HCT116 (cell line): Measurements from ENCODE around the gene ARRDC3. TPM values are rescaled to one million over a fixed set of nuclear protein-coding genes. Genes with fewer than 3 reads are reported as not detected.

ENCODE experiments used
- ATAC-seq: fragments of 200-7000 bp; cut with Tn5 transposase; 2 replicates; pipeline ENCODE4 v1.9.1; 2020; ENCODE audit warnings: mild to moderate bottlenecking, moderate library complexity
- BruUV-seq: library from RNA; stranded (reverse); fragments of 400-500 nt; replicated peaks from 2 replicates; lab custom pipeline; 2021; lab: Mats Ljungman, UMichigan
- CTCF ChIA-PET: fragments of 300-600 bp; sonication (Branson Sonifier 250); formaldehyde crosslinking; loops from one replicate; lab custom pipeline; 2021; ENCODE audit warnings: antibody characterized with exemption; lab: Charles Lee
- POLR2A ChIA-PET: fragments of 300-600, 350-600 bp; sonication (Branson Sonifier 250); formaldehyde crosslinking; loops from one replicate; lab custom pipeline; 2021; ENCODE audit warnings: antibody characterized with exemption; lab: Charles Lee
- RAD21 ChIA-PET, 2 experiments: fragments of 300-600 bp; sonication (Branson Sonifier 250); formaldehyde crosslinking; loops; one replicate each; lab custom pipeline; 2023; ENCODE audit warnings: low total read pairs in 2 of 2; ENCODE audit not compliant: uncharacterized antibody in 2 of 2, unreplicated experiment in 2 of 2, low non-redundant PET in 1 of 2; lab: Charles Lee
- DNase-seq: peaks from one replicate; pipeline ENCODE4 v3.0.0-alpha.2; 2010; ENCODE audit warnings: low read depth, low spot score
- H2AFZ ChIP-seq: fragments of 200-600 bp; shearing (Covaris generic), sonication (generic); 2 replicates; pipeline ENCODE4 v1.6.1; 2017; ENCODE audit warnings: low read depth, mixed run types, mixed read lengths, antibody characterized with exemption, low read length; ENCODE audit not compliant: poor library complexity, severe bottlenecking
- H3K27ac ChIP-seq: 2 replicates; pipeline ENCODE4 v1.5.1; 2012; ENCODE audit warnings: low read depth, low read length
- H3K27me3 ChIP-seq: fragments of 200-600 bp; sonication (generic); 2 replicates; pipeline ENCODE4 v1.6.1; 2016; ENCODE audit warnings: mixed run types, low read length, mixed read lengths; ENCODE audit not compliant: insufficient read depth
- H3K36me3 ChIP-seq, 2 experiments: fragments of 200-500 bp in 1 of 2; fragments of 200-600 bp in 1 of 2; sonication (Bioruptor generic) in 1 of 2; sonication (generic) in 1 of 2; 2 replicates each; pipeline versions ENCODE4 v1.5.1 to v1.6.1; 2014 to 2016; ENCODE audit warnings: low read length in 2 of 2, inconsistent platforms in 1 of 2, mixed read lengths in 1 of 2, mixed run types in 1 of 2; ENCODE audit not compliant: insufficient read depth in 2 of 2, control insufficient read depth in 1 of 2
- H3K4me1 ChIP-seq, 2 experiments: fragments of 200-600 bp in 1 of 2; sonication (generic) in 1 of 2; 2 replicates each; pipeline versions ENCODE4 v1.5.1 to v1.6.1; 2012 to 2017; ENCODE audit warnings: low read length in 2 of 2, inconsistent platforms in 1 of 2, mild to moderate bottlenecking in 1 of 2, mixed read lengths in 1 of 2, mixed run types in 1 of 2, moderate library complexity in 1 of 2; ENCODE audit not compliant: insufficient read depth in 2 of 2, control insufficient read depth in 1 of 2
- H3K4me2 ChIP-seq: fragments of 200-600 bp; sonication (generic); 2 replicates; pipeline ENCODE4 v1.6.1; 2017; ENCODE audit warnings: mixed run types, low read length, mixed read lengths
- H3K4me3 ChIP-seq, 2 experiments: fragments of 200-600 bp in 1 of 2; sonication (generic) in 1 of 2; replicated peaks in 1 of 2; 2 replicates each; pipeline ENCODE4 v1.5.1; 2011 to 2016; ENCODE audit warnings: low read length in 2 of 2, control low read depth in 1 of 2, low read depth in 1 of 2, mild to moderate bottlenecking in 1 of 2, mixed read lengths in 1 of 2, mixed run types in 1 of 2
- H3K79me2 ChIP-seq: fragments of 200-600 bp; sonication (generic); 2 replicates; pipeline ENCODE4 v1.6.1; 2017; ENCODE audit warnings: mild to moderate bottlenecking, mixed run types, low read length, moderate library complexity, mixed read lengths; ENCODE audit not compliant: insufficient read depth
- H3K9ac ChIP-seq: fragments of 200-600 bp; sonication (generic); 2 replicates; pipeline ENCODE4 v1.6.1; 2016; ENCODE audit warnings: low read length, mixed read lengths
- H3K9me2 ChIP-seq: fragments of 200-600 bp; sonication (generic), shearing (Covaris generic); 2 replicates; pipeline ENCODE4 v1.6.1; 2017; ENCODE audit warnings: mixed run types, mild to moderate bottlenecking, moderate library complexity; ENCODE audit not compliant: insufficient read depth
- H3K9me3 ChIP-seq, 2 experiments: fragments of 200-500 bp in 1 of 2; fragments of 200-600 bp in 1 of 2; sonication (Bioruptor generic) in 1 of 2; sonication (generic) in 1 of 2; 2 replicates each; pipeline ENCODE4 v1.6.1; 2014 to 2017; ENCODE audit warnings: low read length in 2 of 2, mixed read lengths in 2 of 2, inconsistent platforms in 1 of 2, low read depth in 1 of 2, mild to moderate bottlenecking in 1 of 2, mixed run types in 1 of 2, moderate library complexity in 1 of 2; ENCODE audit not compliant: control insufficient read depth in 1 of 2, insufficient read depth in 1 of 2
- H4K20me1 ChIP-seq: fragments of 200-600 bp; sonication (generic), shearing (Covaris generic); 2 replicates; pipeline ENCODE4 v1.6.1; 2017; ENCODE audit warnings: mixed run types, mild to moderate bottlenecking, moderate library complexity; ENCODE audit not compliant: insufficient read depth
- CEBPB ChIP-seq: IDR thresholded peaks from 2 replicates; pipeline ENCODE4 v1.6.1; 2012; ENCODE audit warnings: low read depth
- ELF1 ChIP-seq: IDR thresholded peaks from 2 replicates; pipeline ENCODE4 v1.6.1; 2012; ENCODE audit warnings: low read depth, borderline replicate concordance
- EZH2 ChIP-seq: fragments of 200-600 bp; sonication (generic); IDR thresholded peaks from 2 replicates; pipeline ENCODE4 v1.6.1; 2017; ENCODE audit warnings: antibody characterized with exemption, mixed run types
- EZH2phosphoT487 ChIP-seq: fragments of 200-600 bp; IDR thresholded peaks from 2 replicates; pipeline ENCODE4 v1.6.1; 2018; ENCODE audit warnings: antibody characterized with exemption, borderline replicate concordance
- JUND ChIP-seq: IDR thresholded peaks from 2 replicates; pipeline ENCODE4 v1.6.1; 2012
- POLR2A ChIP-seq: IDR thresholded peaks from 2 replicates; pipeline ENCODE4 v1.7.0; 2011; ENCODE audit warnings: borderline replicate concordance; ENCODE audit not compliant: insufficient read depth, insufficient read length; ENCODE audit errors: extremely low read depth
- POLR2AphosphoS5 ChIP-seq: IDR thresholded peaks from 2 replicates; pipeline ENCODE4 v1.6.1; 2011; ENCODE audit warnings: mild to moderate bottlenecking, low read depth, low read length, moderate library complexity
- RAD21 ChIP-seq: IDR thresholded peaks from 2 replicates; pipeline ENCODE4 v1.6.1; 2012; ENCODE audit warnings: low read depth, mild to moderate bottlenecking
- SP1 ChIP-seq: IDR thresholded peaks from 2 replicates; pipeline ENCODE4 v1.6.1; 2012; ENCODE audit warnings: low read depth
- TCF7L2 ChIP-seq: IDR thresholded peaks from 2 replicates; pipeline ENCODE4 v1.7.0; 2011; ENCODE audit warnings: borderline replicate concordance, inconsistent platforms; ENCODE audit not compliant: insufficient read depth, insufficient read length; ENCODE audit errors: extremely low read depth
- ZFX ChIP-seq: fragments of 450-650 bp; IDR thresholded peaks from 2 replicates; pipeline ENCODE4 v1.6.1; 2017
- ZNF274 ChIP-seq: fragments of 200-500 bp; sonication (Bioruptor generic); IDR thresholded peaks from 2 replicates; pipeline ENCODE4 v1.6.1; 2014; ENCODE audit warnings: mild to moderate bottlenecking, low read depth, low read length, inconsistent platforms
- intact Hi-C: fragments of 100-400 bp; cut with micrococcal nuclease; formaldehyde crosslinking; loops from 2 replicates; pipeline ENCODE4 v1.10.0; 2022
- total RNA-seq: library from RNA; stranded (reverse); gene quantifications from one replicate; pipeline ENCODE4 v1.2.1, GENCODE V29; 2021; ENCODE audit not compliant: unreplicated experiment
- TF ChIP-seq, protein P1 (sequence below): IDR thresholded peaks from 2 replicates; pipeline ENCODE4 v1.6.1; 2012; ENCODE audit warnings: low read depth
- TF ChIP-seq, protein P2 (sequence below): IDR thresholded peaks from 2 replicates; pipeline ENCODE4 v1.6.1; 2011; ENCODE audit warnings: mild to moderate bottlenecking, low read length, moderate library complexity; ENCODE audit not compliant: insufficient replicate concordance; ENCODE audit errors: extremely low read depth
- TF ChIP-seq, protein P3 (sequence below): IDR thresholded peaks from 2 replicates; pipeline ENCODE4 v1.6.1; 2012
- TF ChIP-seq, protein P4 (sequence below), 3 experiments: fragments of 200-600 bp in 1 of 3; sonication (generic) in 1 of 3; IDR thresholded peaks in 2 of 3; conservative IDR thresholded peaks in 1 of 3; 2 replicates each; pipeline ENCODE4 v1.5.1; 2012 to 2017; ENCODE audit warnings: low read depth in 2 of 3, low read length in 2 of 3, antibody characterized with exemption in 1 of 3, borderline replicate concordance in 1 of 3, control low read depth in 1 of 3, mild to moderate bottlenecking in 1 of 3, mixed read lengths in 1 of 3, mixed run types in 1 of 3, moderate library complexity in 1 of 3; ENCODE audit not compliant: insufficient read depth in 1 of 3
- TF ChIP-seq, protein P5 (sequence below): IDR thresholded peaks from 2 replicates; pipeline ENCODE4 v1.6.1; 2012

ARRDC3 gene
- total RNA-seq, 1 experiment from 2014 or later: 41.5 TPM

DNA sequence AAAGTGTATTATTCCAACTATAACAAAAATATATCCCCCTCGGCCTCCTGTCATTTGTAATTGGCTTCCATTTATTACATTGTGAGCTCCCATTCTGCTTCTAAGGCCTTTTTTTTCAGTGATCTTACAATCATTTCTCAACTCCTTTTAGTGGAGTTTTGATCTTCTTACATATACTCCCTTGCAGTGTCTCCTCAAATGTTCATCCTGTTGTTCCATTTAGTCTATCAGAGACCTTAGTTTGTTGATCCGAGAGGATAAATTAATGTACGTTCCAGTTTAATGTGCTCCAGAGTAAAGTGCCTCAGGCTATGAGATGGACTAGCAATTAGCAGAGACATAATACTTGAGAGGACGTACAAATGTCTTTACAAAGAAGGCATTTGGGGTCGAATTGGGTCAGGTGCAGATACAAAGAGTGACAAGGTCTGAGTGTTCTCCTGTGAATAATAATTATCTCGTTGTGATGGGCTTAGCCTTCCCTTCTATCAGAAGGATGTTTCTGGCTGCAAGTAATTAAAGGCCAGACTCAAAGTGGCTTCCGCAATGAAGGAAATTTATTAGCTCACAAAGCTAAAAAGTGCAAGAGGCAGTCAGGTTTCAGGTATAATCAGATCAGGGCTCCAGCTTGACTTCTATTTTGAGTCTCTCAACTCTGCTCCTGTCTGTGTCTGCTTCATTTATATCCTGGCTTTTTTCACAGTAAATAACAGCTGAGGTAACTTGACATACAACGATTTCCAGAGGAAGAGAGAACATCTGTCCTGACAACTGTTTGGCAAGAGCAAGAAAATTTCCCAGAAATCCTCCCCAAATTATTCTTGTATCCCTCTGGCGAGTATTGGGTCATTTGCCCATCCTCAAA lies 30.1 kb downstream of the ARRDC3 start:
- Histone ChIP-seq H3K9me3 (no peaks in the 10 kb centered on the region), H3K27ac (no peak overlapping the region), H2AFZ (no peak overlapping the region), H3K9me2 (no peaks in the 10 kb centered on the region), H3K4me1 (peaks cover 7% of the 10 kb centered on the region in 2 experiments; a peak in 2 of 4 replicates), H4K20me1 (no peaks in the 10 kb centered on the region), H3K4me2 (no peak overlapping the region), H3K79me2 (no peaks in the 10 kb centered on the region), H3K4me3 (no peak overlapping the region), H3K9ac (no peak overlapping the region), H3K36me3 (no peaks in the 10 kb centered on the region), H3K27me3 (no peaks in the 10 kb centered on the region)
- ChIA-PET RAD21 (no interaction called here), POLR2A (no interaction called here), CTCF (no interaction called here)
- ATAC-seq (no peak), DNase-seq (no peak)
- BruUV-seq: no TSS peak
- no peak for TF ChIP-seq RAD21
- TF ChIP-seq, protein P1, sequence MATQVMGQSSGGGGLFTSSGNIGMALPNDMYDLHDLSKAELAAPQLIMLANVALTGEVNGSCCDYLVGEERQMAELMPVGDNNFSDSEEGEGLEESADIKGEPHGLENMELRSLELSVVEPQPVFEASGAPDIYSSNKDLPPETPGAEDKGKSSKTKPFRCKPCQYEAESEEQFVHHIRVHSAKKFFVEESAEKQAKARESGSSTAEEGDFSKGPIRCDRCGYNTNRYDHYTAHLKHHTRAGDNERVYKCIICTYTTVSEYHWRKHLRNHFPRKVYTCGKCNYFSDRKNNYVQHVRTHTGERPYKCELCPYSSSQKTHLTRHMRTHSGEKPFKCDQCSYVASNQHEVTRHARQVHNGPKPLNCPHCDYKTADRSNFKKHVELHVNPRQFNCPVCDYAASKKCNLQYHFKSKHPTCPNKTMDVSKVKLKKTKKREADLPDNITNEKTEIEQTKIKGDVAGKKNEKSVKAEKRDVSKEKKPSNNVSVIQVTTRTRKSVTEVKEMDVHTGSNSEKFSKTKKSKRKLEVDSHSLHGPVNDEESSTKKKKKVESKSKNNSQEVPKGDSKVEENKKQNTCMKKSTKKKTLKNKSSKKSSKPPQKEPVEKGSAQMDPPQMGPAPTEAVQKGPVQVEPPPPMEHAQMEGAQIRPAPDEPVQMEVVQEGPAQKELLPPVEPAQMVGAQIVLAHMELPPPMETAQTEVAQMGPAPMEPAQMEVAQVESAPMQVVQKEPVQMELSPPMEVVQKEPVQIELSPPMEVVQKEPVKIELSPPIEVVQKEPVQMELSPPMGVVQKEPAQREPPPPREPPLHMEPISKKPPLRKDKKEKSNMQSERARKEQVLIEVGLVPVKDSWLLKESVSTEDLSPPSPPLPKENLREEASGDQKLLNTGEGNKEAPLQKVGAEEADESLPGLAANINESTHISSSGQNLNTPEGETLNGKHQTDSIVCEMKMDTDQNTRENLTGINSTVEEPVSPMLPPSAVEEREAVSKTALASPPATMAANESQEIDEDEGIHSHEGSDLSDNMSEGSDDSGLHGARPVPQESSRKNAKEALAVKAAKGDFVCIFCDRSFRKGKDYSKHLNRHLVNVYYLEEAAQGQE: no peak
- no peak for TF ChIP-seq POLR2AphosphoS5
- TF ChIP-seq POLR2A: no peak
- no peak for TF ChIP-seq TCF7L2
- TF ChIP-seq ZNF274: no peak
- no peak for TF ChIP-seq SP1
- TF ChIP-seq, protein P2, sequence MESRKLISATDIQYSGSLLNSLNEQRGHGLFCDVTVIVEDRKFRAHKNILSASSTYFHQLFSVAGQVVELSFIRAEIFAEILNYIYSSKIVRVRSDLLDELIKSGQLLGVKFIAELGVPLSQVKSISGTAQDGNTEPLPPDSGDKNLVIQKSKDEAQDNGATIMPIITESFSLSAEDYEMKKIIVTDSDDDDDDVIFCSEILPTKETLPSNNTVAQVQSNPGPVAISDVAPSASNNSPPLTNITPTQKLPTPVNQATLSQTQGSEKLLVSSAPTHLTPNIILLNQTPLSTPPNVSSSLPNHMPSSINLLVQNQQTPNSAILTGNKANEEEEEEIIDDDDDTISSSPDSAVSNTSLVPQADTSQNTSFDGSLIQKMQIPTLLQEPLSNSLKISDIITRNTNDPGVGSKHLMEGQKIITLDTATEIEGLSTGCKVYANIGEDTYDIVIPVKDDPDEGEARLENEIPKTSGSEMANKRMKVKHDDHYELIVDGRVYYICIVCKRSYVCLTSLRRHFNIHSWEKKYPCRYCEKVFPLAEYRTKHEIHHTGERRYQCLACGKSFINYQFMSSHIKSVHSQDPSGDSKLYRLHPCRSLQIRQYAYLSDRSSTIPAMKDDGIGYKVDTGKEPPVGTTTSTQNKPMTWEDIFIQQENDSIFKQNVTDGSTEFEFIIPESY: no peak
- TF ChIP-seq CEBPB: no peak
- TF ChIP-seq, protein P3, sequence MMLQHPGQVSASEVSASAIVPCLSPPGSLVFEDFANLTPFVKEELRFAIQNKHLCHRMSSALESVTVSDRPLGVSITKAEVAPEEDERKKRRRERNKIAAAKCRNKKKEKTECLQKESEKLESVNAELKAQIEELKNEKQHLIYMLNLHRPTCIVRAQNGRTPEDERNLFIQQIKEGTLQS: no peak
- TF ChIP-seq, protein P4, sequence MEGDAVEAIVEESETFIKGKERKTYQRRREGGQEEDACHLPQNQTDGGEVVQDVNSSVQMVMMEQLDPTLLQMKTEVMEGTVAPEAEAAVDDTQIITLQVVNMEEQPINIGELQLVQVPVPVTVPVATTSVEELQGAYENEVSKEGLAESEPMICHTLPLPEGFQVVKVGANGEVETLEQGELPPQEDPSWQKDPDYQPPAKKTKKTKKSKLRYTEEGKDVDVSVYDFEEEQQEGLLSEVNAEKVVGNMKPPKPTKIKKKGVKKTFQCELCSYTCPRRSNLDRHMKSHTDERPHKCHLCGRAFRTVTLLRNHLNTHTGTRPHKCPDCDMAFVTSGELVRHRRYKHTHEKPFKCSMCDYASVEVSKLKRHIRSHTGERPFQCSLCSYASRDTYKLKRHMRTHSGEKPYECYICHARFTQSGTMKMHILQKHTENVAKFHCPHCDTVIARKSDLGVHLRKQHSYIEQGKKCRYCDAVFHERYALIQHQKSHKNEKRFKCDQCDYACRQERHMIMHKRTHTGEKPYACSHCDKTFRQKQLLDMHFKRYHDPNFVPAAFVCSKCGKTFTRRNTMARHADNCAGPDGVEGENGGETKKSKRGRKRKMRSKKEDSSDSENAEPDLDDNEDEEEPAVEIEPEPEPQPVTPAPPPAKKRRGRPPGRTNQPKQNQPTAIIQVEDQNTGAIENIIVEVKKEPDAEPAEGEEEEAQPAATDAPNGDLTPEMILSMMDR (IDR thresholded peaks at IDR 0.05 in 2 of 3, conservative IDR thresholded peaks at IDR 0.05 in 1 of 3; ENCODE audit: borderline replicate concordance in 1 of 3, insufficient read depth in 1 of 3, low read depth in 2 of 3, low read length in 2 of 3): no peak
- no peak for TF ChIP-seq EZH2
- TF ChIP-seq EZH2phosphoT487: no peak
- TF ChIP-seq JUND: no peak
- TF ChIP-seq, protein P5, sequence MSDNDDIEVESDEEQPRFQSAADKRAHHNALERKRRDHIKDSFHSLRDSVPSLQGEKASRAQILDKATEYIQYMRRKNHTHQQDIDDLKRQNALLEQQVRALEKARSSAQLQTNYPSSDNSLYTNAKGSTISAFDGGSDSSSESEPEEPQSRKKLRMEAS: no peak
- TF ChIP-seq ELF1: no peak
- no peak for TF ChIP-seq ZFX
- intact Hi-C loops: no loop called here
